SKM-1 (cell line): ENCODE results near the gene MED9.
"Not testable (repeated sequence)": the region's sequence is repeated elsewhere in the genome, so short reads cannot be mapped to it uniquely, and the experiment has no call there.

ENCODE experiments used
- DNase-seq: peaks from one replicate; lab custom pipeline; 2025; ENCODE audit not compliant: unreplicated experiment; lab: John Stamatoyannopoulos, UW

The MED9 gene

DNA sequence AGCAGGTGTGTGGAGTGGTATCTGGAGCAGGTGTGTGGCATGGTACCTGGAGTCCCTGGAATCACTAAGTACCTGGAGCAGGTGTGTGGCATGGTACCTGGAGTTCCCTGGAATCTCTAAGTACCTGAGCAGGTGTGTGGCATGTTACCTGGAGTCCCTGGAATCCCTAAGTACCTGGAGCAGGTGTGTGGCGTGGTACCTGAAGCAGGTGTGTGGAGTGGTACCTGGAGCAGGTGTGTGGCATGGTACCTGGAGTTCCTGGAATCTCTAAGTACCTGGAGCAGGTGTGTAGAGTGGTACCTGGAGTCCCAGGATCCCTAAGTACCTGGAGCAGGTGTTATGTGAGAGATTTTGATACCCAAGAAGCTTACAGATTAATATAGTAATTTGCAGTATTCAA, 22.1 kb upstream of the MED9 start:
- not testable (repeated sequence) for DNase-seq

DNA sequence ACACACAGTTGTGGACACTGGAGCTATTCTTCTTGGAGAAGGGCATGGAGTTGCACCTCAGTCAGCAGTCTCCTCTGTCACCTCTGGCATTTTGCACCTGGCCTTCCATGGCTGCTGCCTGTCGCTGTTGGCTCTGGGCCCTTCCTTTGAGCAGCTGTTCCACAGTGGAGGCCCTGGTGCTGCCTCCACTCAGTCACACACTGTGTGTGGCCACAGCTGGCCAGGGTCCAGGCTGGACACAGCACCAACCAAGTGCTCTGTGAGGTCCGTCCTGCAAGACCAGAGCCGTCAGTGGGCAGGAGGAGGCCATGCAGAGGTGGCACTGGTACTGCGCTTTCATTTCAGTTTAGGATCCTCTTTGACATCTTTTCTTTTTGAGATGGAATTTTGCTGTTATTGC, 21.6 kb upstream of the MED9 start:
- no peak for DNase-seq

DNA sequence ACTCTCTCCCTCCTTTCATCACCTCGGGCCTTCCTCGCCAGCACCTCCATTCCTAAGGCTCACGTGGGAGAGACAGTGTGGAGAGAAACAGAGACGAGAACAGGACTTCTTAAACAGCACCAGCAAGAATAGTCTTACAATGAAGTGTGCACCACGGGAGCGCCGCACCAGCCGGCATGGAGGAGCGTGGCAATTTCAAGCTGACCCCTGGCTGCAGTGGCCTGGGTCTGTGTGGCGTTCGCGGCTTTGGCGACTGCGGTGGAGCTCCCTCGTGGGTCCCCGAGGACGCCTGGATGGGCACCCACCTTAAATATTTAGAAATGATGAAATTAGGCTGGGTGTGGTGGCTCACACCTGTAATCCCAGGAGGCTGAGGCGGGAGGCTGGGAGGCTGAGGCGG, 20.5 kb upstream of the MED9 start:
- no peak for DNase-seq

DNA sequence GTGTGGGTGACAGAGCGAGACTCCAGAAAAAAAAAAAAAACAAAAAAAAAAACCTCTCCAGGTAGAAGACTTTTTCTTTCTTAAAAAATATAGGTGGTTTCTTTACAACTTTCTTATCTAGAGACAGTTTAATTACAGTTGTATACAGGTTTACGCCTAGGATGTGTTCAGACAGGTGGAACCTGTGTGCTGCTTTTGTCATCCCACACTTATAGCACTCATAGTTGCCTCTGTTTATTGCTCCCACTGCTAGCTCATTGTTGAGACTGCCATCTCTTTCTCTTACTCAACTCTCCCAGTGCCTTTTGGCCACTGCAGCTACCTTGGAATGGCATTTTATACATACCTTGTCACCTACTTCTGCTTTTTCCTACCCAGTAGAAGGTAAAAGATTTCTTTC, 19.1 kb upstream of the MED9 start:
- no peak for DNase-seq

DNA sequence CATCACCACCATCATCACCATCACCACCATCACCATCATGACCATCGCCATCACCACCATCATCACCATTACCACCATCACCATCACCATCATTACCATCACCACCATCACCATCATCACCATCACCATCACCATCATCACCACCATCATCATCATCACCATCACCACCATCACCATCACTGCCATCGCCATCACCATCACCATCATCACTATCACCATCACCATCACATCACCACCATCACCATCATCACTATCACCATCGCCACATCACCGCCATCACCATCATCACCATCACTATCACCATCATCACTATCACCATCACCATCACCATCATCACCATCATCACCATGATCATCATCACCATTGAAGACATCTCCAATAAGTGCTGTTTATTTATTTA, 16.8 kb upstream of the MED9 start:
- no peak for DNase-seq

DNA sequence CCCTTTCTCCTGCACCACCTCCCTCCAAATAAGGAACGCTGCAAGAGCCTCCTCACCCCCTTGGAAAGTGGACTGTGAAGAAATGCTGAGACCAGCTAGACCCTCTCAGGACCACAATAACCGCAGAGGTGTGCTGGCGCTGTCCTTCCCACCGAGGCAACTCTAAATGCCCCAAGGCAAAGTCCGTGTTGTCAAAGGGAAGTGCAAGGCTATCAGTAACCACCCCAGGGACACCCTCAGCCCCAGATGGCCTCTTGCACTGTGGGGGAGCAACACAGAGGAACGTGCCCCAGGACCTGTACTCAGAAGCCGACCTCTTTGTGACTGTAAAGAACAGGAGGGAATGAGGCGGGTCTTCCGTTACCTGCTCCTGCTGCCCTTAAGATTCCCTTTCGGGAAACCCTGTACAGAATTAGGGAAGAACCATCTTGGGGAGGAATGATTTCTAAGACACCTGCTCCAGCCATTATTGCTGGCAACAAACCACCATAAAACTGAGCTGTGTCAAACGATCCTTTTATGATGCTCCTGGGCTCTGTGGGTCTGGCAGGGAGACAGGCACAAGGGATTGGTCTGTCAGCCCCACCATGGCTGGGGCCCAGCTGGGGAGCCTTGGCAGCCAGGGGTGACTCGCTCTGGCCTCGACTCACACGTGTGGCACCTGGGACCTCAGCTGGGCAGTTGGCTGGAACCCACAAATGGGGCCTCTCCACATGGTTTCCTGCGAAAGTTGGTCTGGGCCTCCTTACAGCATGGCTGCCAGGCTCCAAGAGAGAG, 14.6 kb upstream of the MED9 start:
- no peak for DNase-seq

DNA sequence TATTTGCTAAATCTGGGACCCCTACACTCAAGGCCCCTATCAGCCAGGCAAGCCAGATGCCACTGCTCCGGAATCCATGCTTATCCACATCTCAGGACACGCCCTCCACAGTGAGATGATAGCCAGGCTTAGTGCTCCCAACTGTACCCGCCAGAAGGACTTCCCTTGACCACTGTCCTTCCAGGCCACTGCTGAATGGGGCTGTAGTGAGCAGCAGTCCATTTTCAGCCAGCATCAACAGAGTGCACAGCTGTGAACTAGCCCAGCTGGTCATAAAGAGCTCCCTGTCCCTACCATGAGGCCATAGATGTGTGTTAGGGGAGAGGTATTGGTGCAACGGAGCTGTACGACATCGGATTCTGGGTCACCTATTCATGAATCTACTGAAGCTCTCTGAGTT, 13.0 kb upstream of the MED9 start:
- no peak for DNase-seq

DNA sequence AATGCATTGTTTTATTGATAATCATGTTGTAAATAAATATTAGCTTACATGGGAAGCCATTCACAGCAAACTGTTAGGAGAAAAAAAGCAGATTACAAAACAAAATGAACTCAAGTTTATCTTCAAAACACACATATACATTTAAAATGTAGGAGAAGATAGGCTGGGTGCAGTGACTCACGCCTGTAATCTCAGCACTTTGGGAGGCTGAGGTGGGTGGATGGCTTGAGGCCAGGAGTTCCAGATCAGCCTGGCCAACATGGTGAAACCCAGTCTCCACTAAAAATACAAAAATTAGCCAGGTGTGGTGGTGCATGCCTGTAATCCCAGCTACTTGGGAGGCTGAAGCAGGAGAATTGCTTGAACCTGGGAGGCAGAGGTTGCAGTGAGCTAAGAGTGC, 10.9 kb upstream of the MED9 start:
- not testable (repeated sequence) for DNase-seq

DNA sequence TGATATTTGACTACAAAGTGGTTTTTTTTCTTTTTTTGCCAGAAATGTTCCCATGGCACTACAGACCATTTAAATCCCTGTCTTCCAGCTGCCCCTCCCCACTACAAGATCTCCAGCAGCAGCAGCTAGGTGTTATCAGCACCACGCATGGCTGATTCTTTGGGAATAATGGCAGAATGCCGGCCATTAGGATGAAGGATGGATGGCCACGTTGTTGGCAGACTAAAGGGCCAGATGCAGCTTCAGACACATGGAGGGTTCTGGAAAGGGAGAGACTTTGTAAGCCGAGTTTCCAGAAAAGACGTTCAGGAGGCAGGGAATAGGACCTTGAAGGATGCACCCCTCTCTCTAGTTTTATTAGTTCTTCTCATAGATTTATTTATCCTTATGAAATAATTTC, 10.3 kb upstream of the MED9 start:
- DNase-seq: no peak

DNA sequence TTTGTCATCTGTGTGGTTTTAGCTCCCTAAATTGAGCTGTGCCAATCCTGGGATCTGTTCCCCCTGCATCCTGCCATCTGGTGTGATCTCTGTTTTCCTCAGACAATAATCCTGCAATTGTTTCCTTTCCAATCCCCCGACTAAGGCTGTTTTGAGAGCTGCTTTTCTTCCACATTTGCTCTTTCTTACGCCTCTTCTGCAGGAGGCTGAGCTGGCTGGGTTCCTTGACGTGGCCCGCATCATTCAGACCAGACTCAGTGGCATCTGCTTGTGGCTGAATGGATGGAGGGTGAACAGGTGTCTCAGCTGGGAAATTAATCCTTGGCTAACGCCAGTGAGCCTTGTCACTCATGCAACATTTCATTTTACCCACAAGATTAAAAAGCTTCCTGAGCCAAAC, 9.8 kb upstream of the MED9 start:
- DNase-seq: no peak

DNA sequence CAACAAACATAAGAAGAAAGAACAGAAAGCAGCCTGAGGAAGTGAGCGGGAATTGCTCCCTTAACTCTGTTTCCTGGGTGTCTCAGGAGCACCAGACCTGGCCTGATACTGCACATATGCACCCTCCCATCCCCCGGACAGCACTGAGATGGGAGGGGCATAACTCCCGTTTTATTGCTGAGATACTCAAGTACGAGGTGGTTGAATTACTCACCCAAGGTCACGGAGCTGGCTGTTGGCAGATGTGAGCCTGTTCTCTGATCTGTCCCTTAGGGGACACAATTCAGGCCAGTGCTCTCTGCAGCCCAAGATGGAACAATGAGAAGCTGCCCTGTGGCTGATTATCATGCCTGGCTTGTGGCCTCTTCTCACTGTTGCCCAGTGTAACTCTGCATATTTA, 9.1 kb upstream of the MED9 start:
- DNase-seq: no peak

DNA sequence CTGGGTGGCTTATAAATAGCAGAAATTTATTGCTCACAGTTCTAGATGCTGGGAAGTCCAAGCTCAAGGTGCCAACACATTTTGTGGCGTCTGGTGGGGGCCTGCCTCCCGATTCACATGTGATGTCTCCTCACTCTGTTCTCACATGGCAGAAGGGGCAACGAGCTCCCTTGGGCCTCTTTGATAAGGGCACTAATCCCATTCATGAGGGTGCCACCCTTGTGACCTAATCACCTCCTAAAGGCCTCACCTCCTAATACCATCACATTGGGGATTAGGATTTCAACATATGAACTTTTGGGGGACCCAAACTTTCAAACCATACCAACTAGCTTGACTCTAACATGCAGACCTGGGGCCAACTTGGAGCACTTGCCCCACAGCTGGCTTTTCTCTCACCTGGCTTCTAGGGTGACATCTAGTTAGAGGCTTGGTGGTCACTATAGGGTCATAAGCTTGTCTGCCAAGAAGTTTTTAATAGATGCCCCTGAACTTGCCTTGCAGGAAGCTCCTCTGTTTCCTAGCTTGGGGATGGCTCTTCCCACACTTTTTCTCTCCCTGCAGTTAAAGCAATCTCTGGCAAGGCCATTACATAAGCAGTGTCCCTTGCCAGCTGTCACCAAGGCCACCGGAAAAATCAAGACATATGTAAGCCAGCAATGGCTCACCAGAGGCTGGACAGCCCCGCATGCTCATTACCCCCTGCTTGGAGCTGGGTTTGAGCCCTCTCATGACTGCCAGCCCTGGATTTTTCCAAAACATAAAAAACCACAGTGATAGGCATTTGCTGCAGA, 8.4 kb upstream of the MED9 start:
- no peak for DNase-seq

DNA sequence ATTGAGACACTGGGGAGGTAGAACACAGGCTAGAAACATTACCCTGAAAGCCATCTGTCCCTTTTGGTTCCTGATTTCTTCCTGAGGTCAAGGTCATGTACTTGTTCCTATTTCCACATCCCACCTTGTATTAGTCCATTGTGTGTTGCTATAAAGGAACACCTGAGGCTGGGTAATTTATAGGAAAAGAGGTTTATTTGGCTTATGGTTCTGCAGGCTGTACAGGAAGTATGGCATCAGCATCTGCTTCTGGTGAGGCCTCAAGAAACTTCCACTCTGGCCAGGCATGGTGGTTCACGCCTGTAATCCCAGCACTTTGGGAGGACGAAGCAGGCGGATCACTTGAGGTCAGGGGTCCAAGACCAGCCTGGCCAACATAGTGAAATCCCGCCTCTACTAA, 7.4 kb upstream of the MED9 start:
- DNase-seq: no peak

DNA sequence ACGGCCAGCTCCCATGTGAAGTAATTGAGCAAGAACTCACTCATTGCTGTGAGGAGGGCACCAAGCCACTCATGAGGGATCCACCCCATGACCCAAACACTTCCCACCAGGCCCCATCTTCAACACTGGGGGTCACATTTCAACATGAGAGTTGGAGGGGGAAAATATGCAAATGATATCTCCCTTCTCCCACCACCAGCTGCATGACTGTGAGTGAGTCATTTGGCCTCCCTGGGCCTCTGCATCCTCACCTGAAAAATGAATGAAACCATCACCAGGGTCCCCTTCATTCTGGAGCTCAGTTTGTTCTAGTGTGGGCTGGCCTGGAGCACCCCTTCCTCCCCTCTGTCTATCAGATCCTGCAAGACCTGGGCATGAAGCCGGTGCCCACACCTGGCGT, 6.8 kb upstream of the MED9 start:
- DNase-seq: no peak

DNA sequence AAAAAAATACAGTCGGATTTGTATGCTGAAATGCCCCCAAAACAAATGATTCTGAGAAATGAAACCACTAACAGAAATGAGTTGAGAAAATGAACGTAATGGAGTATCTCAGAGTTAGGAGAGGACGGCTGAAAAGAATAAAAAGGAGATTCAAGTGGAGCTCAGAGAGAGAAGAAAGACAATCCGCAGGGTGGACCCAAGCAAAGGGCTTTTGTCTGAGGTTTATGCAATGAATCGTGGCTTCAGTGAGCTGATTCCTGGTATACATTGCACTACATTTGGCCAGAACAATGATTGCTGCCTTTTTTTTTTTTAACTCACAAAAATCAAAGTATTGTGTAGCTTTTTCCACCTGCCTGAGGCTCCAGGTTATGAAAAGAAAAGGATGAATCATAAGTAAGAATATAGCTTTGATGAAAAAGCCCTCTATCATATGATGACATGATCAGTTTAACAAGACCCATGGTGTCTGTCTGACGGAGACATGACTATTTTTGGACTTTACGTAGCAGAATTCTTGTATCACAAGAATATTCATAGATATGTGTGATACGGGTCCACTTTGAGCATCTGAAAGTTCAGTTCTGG, 4.4 kb upstream of the MED9 start:
- DNase-seq: no peak

DNA sequence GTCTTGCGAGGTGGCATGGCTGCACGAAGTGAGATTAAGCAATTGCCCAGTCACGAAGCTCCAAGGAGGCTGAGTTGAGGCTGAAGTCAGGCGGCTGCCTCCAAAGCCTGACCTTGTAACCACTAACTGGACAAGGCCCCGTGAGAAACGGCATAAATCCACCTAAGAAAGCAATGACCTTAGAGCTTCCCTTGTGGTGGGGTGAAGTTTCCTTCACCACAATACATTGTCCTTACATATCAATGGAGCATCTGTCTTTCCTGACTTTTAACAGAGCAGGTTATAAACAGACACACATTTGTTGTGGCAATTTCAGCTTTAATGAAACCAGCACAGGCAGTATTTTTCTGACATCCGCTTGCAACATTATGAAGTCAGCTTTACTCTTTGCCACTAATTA, 2.5 kb upstream of the MED9 start:
- DNase-seq: no peak

DNA sequence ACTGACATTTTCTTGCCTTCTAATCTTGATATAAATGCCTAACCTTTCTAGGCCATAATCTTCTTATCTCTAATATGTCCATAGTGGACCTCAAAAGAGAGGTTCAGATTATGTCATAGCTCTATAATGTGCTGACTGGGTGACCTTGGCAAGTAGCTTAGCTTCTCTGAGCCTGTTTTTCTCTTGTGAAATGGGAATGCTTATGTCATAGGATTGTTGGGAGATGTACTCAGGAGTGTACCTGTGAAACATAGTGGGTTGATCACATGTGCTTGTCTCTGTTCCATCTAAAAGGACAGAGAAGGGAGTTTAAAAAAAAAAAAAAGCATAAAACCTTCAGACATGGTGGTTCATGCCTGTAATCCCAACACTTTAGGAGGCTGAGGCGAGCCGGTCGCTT, 2.4 kb downstream of the MED9 start:
- DNase-seq: no peak

DNA sequence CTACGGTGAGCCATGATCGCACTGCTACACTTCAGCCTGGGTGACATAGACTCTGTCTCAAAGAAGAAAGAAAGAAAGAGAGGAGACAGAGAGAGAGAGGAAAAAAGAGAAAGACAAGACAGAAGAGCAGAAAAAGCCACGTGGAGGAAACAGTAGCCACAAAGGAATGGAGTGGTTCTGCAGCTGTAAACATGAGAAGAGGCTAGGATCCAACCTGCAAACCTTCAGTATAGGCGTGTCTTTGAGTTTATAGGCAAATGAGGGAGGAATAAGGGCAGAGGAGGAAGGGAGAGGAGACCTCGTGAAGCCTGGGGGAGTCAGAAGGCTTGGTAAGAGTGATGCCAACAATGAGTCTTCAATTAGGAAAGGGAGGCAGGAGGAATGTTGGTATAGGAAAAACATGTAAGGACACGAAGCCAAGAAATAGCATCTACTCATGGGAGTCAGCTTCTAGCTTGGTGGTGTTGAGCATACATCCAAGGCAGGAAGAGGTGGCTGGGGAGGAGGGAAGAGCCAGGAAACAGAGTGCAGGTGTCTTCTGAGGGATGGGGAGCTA, 3.9 kb downstream of the MED9 start:
- no peak for DNase-seq

DNA sequence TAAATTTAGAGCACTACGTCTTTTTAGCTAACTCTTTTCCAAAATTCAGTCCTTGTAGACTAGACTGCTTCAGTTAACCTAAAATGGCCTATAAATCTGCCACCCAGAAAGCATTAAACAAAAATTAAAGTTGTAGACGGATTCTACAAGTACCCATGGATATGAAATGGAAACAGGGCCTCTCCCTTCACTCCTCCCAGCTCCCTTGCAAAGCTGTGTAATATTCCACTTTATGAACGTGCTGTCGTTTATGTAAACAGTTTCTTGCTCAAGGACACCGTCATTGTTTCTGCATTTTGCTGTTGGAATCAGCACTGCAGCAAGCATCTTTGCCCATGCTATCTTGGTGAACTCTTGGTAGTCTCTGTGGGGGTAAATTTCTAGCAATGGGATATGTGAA, 5.1 kb downstream of the MED9 start:
- no peak for DNase-seq

DNA sequence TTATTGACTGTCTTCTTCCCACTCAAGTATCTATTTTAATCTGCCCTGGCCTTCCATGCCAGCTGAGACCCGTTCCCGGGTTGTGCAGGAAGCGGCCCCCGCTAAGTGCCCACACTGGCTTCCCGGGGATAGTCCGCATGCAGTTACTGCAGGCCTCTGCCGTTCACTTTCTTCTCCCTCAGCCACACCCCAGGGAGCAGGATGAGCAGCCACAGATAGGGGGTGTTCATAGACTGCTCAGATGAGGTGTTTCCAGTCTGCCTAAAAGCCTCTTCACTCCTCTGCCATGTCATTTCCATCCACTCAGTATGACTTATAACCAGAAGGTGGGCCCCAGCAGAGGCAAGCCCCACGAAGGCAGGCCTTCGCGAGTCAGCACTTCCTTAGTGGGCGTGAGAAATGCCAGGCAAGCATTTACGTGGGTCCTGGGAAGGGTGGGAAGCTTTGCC, 7.7 kb downstream of the MED9 start:
- DNase-seq: no peak

DNA sequence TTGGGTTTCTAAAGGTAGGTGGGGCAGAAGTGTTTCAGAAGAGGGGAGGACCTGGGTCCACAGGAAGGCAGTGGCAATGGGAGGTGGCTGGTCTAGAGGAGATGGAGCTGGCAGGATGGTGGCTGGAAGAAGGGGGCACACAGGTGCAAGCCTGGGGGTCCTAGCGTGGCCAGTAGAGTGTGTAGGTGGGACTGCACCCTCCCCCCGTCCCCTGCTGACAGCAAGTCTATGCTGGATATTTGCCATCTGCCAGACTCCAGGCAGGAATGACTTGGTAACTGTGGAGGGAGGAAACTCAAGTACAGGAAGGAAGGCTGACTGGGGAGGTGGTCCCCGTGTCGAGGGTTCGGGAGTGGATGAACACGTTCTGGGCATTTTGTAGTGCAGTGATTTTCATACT, 8.6 kb downstream of the MED9 start:
- DNase-seq: no peak

DNA sequence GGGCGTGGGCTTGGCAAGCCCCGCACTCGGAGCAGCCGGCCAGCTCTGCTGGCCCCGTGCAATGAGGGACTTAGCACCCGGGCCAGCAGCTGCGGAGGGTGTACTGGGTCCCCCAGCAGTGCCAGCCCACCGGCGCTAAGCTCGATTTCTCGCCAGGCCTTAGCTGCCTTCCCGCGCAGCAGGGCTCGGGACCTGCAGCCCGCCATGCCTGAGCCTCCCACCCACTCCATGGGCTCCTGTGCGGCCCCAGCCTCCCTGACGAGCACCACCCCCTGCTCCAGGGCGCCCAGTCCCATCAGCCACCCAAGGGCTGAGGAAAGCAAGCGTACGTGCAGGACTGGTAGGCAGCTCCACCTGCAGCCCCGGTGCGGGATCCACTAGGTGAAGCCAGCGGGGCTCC, 9.6 kb downstream of the MED9 start:
- DNase-seq: not testable (repeated sequence)
